Limb (tissue), 2 donors: ENCODE measurements around the gene HOXD12.

Source experiments
- DNase-seq, 2 donors: peaks; one replicate each; pipeline ENCODE4 v3.0.0-alpha.2; 2016; ENCODE audit errors: extremely low spot score in 2 of 2

HOXD12 gene

DNA sequence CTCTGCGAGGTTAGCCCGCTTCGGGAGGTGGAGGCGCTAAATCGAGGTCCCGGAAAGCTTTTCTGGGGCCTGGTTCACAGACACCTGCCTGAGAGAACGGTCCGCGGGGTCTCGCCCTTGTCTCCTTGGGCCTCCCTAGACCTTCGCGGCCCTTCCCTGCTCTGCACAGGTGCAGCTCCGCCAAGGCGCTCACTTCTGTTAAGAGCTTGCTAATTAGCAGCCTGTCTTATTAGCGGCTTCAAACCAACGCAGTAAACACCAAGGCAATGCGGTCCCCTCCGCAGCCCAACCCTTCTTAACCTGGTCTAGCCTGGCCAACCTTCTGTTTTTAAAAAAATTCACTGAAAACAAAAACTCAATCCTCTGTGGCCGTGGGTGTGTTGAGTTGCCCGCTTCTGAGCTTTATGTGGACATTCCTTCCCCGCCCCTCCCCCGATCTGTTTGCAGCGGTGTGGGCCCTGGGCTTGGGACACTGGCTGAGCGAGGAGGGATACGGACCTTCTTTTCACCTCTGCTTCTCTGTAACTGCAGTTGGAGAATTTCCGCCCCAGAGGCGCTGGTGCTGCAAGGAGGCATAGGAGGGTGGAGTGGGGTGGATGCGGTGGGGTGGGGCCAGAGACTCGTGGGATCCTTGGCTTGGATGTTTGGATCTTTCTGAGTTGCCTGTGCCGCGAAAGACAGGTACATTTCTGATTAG, 48.4 kb downstream of the HOXD12 start:
- peak in 1 of 2 donors; percentile 46 for DNase-seq

DNA sequence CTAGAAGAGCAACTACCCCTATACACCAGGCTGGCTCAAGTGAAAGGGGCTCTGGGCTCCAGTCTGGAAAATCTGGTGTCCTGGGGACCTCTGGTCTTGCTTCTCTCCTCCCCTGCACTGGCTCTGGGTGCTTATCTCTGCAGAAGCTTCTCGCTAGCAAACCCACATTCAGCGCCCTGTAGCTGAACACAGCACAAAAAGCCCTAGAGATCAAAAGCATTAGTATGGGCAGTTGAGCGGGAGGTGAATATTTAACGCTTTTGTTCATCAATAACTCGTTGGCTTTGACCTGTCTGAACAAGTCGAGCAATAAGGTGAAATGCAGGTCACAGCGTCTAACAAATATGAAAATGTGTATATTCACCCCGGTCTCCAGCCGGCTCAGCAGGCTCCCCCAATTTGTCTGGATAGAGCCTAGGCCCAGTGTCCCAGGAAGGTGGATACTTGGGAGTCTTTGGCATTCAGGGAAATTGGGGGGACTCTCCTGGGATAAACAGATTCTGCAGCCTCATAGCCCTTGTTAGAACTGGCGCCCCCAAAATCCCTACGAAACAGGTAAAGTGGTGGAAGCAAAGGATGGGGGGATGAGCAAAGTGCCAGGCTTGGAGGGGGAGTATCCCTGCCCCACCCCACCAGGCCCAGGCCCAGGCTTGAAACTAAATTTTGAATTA, 49.3 kb downstream of the HOXD12 start:
- peak in 1 of 2 donors; percentile 38 for DNase-seq

DNA sequence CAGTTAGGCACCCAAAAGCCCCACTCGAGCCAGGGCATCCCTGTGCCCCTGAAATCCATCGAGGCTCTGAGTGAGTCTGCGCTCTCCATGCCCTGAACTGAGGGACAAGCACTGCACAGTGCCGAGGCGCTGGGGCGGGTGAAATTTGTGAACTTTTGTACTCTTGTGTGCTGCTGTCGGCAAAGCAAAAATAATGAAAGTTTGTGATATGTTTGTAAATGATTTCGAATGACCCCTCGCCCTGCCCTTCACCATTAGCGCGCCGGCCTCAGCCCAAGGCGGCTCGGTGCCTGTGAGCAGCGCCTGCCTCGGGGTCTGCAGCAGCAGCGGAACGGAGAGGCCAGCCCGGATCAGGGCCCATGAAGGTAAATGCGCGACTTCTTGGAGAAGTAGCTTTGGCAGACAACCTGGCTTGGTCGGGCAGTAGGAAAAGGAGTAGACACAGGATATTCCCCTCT, 49.9 kb downstream of the HOXD12 start:
- DNase-seq, result peak in 1 of 2 donors; percentile 50

DNA sequence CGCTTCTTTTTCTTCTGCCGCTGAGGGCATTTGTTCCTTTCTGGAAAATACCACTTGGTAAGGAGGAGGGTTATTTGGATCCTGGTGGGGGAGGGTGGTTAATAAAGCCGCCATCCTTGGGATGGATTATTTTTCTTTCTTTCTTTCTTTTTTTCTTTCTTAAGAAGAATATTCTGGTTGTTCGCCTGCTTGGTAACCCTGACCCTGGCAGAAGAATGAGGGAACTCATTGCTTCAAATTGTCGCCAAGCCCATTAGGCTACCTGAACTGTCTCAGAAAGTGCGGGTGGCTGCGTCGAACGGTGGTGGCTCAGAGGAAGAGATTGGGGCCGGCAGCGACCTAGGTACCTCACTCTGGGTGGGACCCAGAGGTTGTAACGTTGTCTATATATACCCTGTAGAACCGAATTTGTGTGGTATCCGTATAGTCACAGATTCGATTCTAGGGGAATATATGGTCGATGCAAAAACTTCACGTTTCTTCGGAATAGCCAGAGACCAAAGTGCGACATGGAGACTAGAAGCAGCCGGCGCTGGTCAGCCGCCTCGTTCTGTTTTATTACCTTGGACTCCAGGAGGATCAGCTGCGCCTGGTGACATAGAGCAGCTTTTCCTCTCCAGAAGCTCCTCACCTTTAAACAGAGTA, 50.5 kb downstream of the HOXD12 start:
- DNase-seq, result peak in 1 of 2 donors; percentile 30

DNA sequence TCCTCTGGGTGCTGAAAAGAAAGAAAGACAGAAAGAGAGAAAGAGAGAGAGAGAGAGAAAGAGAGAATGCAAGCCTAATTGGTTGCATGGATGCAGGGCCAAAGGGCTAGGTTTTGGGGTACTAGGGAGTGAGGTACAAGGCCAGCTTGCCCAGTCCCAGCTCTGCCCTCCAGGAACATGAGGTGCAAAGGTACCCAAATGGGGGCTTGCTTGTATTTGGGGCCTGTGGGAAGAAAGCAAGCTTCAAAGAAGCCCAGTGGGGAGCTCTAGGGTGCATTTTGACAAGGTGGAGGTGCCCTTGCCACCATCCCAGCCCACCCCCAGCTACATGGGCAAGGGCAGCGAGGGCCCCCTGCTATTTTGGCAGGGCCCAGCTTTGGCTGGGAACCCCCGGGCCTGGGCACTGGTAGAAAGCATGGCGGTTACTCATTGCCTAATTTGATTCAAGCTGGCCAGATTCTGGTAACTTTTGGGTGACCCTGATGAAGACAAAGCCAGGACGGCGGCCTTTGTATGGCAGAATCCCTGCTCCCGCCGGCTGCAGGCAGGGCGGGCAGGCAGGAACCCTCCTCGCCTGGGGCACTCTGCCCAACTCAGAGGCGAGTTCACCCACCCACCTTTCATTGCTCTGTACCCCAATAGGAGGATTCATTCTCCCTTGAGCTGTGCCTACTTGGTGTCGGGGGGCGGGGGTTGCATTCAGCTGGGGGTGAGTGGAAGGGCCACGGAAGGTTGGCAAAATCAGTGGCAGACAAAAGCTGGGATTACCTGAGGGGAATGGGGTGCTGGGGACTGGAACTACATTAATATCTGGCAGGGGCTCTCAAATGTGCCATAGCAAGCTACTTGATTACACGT, 51.2 kb downstream of the HOXD12 start:
- DNase-seq, result peak in 1 of 2 donors; percentile 34

DNA sequence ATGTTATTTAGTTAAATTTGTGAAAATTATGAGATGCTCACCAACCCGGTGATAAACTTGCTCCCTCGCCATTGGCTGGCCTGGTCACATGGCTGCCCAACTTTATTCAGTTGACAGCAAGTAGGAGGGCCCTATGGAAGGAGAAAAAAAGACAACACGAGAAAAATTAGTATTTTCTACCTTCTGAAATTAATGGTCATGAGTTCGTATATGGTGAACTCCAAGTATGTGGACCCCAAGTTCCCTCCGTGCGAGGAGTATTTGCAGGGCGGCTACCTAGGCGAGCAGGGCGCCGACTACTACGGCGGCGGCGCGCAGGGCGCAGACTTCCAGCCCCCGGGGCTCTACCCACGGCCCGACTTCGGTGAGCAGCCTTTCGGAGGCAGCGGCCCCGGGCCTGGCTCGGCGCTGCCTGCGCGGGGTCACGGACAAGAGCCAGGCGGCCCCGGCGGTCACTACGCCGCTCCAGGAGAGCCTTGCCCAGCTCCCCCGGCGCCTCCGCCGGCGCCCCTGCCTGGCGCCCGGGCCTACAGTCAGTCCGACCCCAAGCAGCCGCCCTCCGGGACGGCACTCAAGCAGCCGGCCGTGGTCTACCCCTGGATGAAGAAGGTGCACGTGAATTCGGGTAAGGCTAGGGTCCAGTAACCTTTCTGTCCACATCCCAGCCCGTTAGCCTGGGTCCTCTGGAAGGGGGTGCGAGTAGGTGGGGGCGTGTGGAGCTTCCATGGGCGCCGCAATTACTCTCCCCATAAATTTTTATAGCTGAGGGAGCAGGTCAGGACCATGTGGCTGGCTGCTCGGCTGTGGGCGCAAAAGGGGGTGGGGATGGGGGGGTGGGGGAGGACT, 52.1 kb downstream of the HOXD12 start, which contains the start of gene HOXD4:
Gene HOXD4, plus strand, starts transcription at position 109 of the 846 bp plus-strand sequence. Its CDS starts 84 bp downstream, at position 193.
- DNase-seq, result peak in 1 of 2 donors; percentile 54
